Stimulated activated CD8-positive, alpha-beta memory T cell treated with anti-CD3 and anti-CD28 coated beads, Interleukin-4, amount 100 ng/mL, for 48 hours (primary cell): ENCODE measurements around the gene DCBLD1.

ENCODE experiments used
- DNase-seq: peaks from one replicate; pipeline ENCODE4 v3.0.0-alpha.2; 2020

DCBLD1 gene

GRCh38 chr6:117561128-117561527, 78.7 kb downstream of the DCBLD1 start:
- DNase-seq, result no peak

DNA sequence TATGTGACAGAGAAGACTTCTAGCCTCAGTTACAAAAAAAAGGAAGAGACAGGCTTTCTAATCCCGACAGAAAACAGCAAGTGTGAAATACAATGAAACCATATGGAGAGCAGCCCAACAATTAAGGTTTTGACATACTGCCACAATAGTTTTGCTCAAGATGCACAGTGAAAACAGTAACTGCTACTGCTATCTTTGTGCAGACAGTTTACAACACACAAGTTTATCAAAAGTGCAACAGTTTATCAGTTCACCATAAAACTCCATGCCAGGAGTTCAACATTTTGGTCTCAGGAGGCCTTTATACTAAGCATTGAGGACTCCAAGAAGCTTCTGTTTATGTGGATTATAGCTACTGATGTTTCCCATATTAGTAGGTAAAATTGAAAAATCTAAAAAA, 82.2 kb downstream of the DCBLD1 start:
- DNase-seq, result no peak

DNA sequence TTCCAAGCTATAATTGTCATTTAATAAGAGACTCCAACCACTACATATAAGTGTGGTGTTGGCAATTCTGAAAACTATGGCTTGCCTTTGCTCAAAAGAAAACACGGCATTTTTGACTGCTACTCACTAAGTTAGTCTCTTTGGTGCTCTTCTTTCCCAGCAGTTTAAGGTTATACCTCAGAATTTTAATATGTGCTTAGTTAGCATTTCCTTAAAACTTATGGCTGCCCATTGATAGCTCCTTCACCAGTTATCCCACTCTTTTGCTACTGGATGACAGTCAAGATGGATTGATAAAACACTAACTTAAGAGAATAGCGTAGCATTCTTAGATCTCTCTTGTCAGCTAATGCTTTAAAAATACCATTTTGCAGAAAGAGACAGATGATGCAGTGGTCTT, 85.8 kb downstream of the DCBLD1 start:
- DNase-seq, result no peak

GRCh38 chr6:117568831-117569410, 86.4 kb downstream of the DCBLD1 start:
- DNase-seq, result no peak

DNA sequence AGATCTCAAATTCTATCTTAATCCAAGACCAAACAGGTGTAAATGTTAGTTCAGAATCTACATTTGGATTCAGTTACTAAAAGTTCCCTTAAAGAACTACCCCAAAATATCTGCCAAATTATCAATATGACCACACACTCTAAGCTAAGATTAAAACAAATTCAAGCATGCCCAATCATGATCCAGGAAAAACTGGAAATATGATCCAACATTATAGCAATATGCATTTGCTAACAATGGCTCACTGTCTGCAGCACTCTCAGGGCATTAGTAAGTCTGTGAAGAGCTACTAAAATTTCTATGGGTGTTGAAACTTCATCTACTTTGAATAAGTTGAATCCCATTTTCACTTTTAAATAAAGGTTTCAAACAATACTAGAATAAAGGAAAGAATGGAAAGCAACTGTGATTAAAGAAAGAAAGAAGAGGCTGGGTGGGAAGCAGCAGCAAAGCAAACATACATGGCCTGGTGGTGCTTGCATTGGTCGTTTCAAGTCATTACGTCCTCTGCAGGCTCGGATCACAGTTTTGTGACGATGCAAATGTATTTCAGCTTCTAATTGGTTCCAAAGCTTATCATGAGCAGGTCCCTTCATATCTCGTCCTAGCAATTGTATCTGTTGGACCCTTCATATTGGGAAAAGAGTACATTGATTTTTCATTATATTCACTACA, 90.7 kb downstream of the DCBLD1 start:
- no peak for DNase-seq

- no peak for DNase-seq
These were observed 91.7 kb downstream of the DCBLD1 start for GRCh38 chr6:117574198-117574597.

- DNase-seq, result no peak
These were observed 103.2 kb downstream of the DCBLD1 start for GRCh38 chr6:117585647-117586046.

- no peak for DNase-seq
These were observed 108.0 kb downstream of the DCBLD1 start for GRCh38 chr6:117590447-117590846.

DNA sequence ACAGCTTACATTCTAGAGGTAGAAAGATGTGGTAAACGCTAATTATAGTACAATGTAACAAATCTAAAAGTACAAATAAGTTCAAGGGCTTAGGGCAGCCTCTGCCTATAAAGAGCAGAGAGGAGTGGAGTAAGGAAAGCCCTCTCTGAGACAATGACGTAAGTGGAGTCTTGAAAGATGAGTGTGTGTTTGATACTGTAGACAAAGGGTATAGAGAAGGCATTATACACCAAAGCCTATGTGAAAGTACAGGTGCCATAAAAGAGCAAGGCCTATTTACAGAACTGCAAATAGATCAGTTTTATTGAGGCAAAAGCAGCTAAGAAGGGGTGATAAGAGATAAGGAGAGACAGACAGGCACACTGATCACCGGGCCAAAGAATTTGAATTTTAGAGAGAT, 108.9 kb downstream of the DCBLD1 start:
- no peak for DNase-seq

DNA sequence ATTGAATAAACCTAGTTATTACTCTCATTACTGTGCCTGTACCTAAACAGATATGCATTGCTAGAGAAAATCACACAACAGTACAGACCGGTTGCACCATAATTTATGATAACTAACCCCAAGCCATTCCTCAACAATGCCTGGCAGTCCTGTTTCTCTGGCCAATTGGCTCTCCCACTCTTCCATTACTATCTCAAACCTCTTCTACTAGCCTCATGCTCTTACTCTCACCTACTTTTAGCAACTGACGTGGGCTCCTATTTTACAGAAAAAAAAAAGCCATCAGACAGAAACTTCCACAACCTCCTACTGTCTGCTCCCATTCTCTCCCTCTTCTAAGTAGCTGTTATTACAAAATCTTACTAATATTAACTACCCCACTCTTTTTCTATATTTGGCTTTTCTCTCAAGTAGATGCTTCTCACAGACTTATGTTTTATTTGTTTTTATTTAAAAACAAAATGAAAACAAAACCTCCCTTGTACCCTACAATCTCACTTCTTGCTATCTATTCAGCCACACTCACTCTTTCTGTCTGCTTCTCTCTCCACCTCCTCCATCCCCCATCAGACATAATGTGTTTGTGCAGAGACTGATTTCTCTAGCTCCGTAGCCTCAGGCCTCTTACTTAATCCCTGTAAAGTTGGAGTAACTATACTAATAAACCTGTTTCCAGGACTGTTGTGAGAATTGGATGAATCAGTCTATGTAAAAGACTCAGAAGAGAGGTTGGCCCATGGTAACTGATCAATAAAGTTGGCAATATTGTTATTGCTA, 110.7 kb downstream of the DCBLD1 start:
- DNase-seq, result no peak

- no peak for DNase-seq
These were observed 112.8 kb downstream of the DCBLD1 start for GRCh38 chr6:117595099-117595923.

- DNase-seq, result no peak
These were observed 115.3 kb downstream of the DCBLD1 start for GRCh38 chr6:117597755-117598154.
